Esophagus squamous epithelium (tissue), 5 donors: ENCODE measurements around the gene CSF1R. TPM values are rescaled to one million over a fixed set of nuclear protein-coding genes. Genes with fewer than 3 reads are reported as not detected.

Experiments used
- DNase-seq: peaks from one replicate; lab custom pipeline; 2025; lab: John Stamatoyannopoulos, UW
- H3K27ac ChIP-seq, 4 donors: fragments of 200-600 bp; sonication (generic); one replicate each; pipeline ENCODE4 v1.5.1; 2016 to 2019; ENCODE audit warnings: mild to moderate bottlenecking in 1 of 4
- H3K27me3 ChIP-seq, 4 donors: fragments of 200-600 bp; sonication (generic); 1 replicate in 3 of 4; 2 replicates in 1 of 4; pipeline versions ENCODE4 v1.5.1 to v1.6.0; 2017 to 2021; ENCODE audit warnings: antibody characterized with exemption in 1 of 4
- H3K36me3 ChIP-seq, 3 donors: fragments of 200-600 bp; sonication (generic); one replicate each; pipeline ENCODE4 v1.5.1; 2016 to 2019
- H3K4me1 ChIP-seq, 3 donors: fragments of 200-600 bp; sonication (generic); one replicate each; pipeline ENCODE4 v1.5.1; 2017 to 2019
- H3K4me3 ChIP-seq, 4 donors: fragments of 200-600 bp; sonication (generic); 1 replicate in 3 of 4; 2 replicates in 1 of 4; pipeline ENCODE4 v1.5.1; 2016 to 2019; ENCODE audit warnings: mild to moderate bottlenecking in 2 of 4, moderate library complexity in 1 of 4
- H3K9me3 ChIP-seq, 3 donors: fragments of 200-600 bp; sonication (generic); one replicate each; pipeline ENCODE4 v1.5.1; 2016 to 2019
- POLR2A ChIP-seq, 4 donors: fragments of 450-650 bp; IDR thresholded peaks; one replicate each; pipeline ENCODE4 v1.6.1; 2017; ENCODE audit warnings: antibody characterized with exemption in 4 of 4, mild to moderate bottlenecking in 4 of 4, moderate library complexity in 3 of 4
- WGBS, 2 donors: methylation state at CpG; one replicate each; pipeline ENCODE4 v1.1.5; 2018; 5-methylcytosine and 5-hydroxymethylcytosine counted together
- intact Hi-C: fragments of 100-400 bp; cut with DNase I; formaldehyde crosslinking; loops from one replicate; pipeline ENCODE4 v1.15.0; 2022
- total RNA-seq, 4 donors: library from RNA; depleted of rRNA; stranded (reverse); fragments of >200 nt; gene quantifications; one replicate each; pipeline ENCODE4 v1.1.0, GENCODE V29; 2016
- TF ChIP-seq, protein P1 (sequence below), 6 experiments: fragments of 450-650 bp in 4 of 6; fragments of 200-600 bp in 2 of 6; sonication (generic) in 2 of 6; IDR thresholded peaks; one replicate each; pipeline ENCODE4 v1.5.1; 2016 to 2019; ENCODE audit warnings: antibody characterized with exemption in 6 of 6, mild to moderate bottlenecking in 4 of 6, moderate library complexity in 4 of 6
- donor health status: DM: yes; HTN: yes; CAD: no.

The CSF1R gene
- total RNA-seq, 4 donors from 2014 or later: 4.3 to 38.7 (median 15.1) TPM

DNA sequence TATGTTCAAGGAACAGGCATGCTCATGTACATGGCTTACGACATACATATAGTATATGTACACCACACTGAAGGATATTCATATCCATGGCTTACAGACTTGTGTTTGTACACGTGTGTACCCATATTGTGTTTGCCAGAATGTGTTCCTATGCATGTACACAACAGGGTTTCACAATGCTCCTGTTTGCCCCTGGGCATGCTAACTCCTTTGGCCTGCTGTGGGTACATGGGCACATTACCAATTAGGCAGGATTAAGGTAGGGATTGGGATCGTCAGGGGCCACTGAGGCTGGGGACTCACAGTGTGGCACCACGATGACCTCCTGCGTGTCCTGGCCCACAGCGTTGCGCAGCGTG is 43.1 kb upstream of the CSF1R start:
- Histone ChIP-seq H3K4me1 (peaks cover 0 to 45% (median 16%) of the 10 kb centered on the region in 3 donors), H3K27ac (peak overlapping the region in 2 of 4 donors; percentile 10 to 32), H3K4me3 (peak overlapping the region in 3 of 4 donors; percentile 21 to 57 (median 23)), H3K9me3 (no peaks in the 10 kb centered on the region), H3K27me3 (no peaks in the 10 kb centered on the region), H3K36me3 (peaks cover 0 to 45% (median 0%) of the 10 kb centered on the region in 3 donors)
- WGBS, 2 donors: 42 to 48% methylated on average over 2 to 3 of the region's 8 CpGs
- intact Hi-C loops: no loop called here
- DNase-seq: no peak
- no peak for TF ChIP-seq POLR2A (IDR thresholded peaks at IDR 0.05)
- TF ChIP-seq, protein P1, sequence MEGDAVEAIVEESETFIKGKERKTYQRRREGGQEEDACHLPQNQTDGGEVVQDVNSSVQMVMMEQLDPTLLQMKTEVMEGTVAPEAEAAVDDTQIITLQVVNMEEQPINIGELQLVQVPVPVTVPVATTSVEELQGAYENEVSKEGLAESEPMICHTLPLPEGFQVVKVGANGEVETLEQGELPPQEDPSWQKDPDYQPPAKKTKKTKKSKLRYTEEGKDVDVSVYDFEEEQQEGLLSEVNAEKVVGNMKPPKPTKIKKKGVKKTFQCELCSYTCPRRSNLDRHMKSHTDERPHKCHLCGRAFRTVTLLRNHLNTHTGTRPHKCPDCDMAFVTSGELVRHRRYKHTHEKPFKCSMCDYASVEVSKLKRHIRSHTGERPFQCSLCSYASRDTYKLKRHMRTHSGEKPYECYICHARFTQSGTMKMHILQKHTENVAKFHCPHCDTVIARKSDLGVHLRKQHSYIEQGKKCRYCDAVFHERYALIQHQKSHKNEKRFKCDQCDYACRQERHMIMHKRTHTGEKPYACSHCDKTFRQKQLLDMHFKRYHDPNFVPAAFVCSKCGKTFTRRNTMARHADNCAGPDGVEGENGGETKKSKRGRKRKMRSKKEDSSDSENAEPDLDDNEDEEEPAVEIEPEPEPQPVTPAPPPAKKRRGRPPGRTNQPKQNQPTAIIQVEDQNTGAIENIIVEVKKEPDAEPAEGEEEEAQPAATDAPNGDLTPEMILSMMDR (IDR thresholded peaks at IDR 0.05): no peak

DNA sequence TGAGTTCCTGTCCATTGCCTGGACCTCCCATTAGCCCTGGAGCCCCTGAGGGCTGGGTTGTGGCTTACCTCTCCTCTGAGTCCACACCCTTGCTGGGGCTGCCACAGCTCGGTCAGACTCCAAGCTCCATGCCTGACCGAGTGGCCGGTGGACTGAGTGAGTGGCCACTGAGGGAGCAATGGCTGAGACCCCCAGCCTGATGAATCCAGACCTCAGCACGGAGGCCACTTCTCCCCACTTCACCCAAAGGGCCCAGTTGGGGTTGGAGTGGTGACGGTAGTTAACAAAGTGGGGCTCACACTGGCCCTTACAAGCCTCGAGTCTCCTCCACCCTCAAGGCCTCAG is 40.5 kb upstream of the CSF1R start:
- 67 to 75% methylated on average over 2 to 6 of the region's 6 CpGs for WGBS, 2 donors
- no peaks in the 10 kb centered on the region for H3K27me3 ChIP-seq
- H3K4me1 ChIP-seq: peaks cover 0 to 20% (median 11%) of the 10 kb centered on the region in 3 donors
- peak overlapping the region in 1 of 4 donors; percentile 17 for H3K27ac ChIP-seq
- TF ChIP-seq, protein P1 (IDR thresholded peaks at IDR 0.05): no peak
- no peak for TF ChIP-seq POLR2A (IDR thresholded peaks at IDR 0.05)
- intact Hi-C loops: no loop called here
- peaks cover 0 to 68% (median 0%) of the 10 kb centered on the region in 3 donors for H3K36me3 ChIP-seq
- H3K4me3 ChIP-seq: no peak overlapping the region
- no peaks in the 10 kb centered on the region for H3K9me3 ChIP-seq
- no peak for DNase-seq

DNA sequence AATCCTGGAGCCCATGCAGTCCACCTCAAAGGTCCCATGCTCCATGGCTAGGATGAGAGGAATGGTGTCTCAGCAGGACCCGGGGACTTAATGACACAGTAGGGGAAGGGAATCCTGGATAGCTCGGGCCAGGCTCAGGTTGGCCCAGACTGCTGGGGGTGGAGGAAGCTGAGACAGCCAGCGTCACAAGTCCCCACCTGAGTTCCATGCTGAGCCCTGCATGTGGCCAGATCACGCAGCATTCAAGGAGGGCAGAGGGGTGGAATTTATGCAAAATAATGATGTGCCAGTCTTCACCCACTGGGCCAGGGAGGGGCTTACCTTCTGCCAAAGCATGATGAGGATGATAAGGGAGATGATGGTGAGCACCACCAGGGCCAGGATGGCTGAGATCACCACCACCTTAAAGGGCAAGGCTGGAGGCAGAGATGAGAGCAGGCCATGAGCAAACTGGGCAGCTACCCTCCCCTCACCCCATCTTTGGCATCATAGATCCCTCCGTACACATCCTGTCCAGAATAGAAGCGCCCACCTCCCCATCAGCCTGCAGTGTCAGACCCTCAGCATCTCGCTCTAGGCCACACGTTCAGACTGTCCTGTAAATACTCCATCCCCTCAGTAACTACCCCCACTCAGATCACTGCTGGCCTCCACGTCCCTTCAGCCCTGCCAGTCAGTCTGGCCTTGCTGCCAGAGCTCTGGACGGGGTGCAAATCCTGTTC is 40.0 kb upstream of the CSF1R start:
- Histone ChIP-seq H3K9me3 (no peaks in the 10 kb centered on the region), H3K27me3 (no peaks in the 10 kb centered on the region), H3K27ac (peak overlapping the region in 1 of 4 donors; percentile 17), H3K4me1 (peaks cover 0 to 16% (median 11%) of the 10 kb centered on the region in 3 donors), H3K4me3 (no peak overlapping the region), H3K36me3 (peaks cover 0 to 72% (median 0%) of the 10 kb centered on the region in 3 donors)
- no peak for DNase-seq
- TF ChIP-seq, protein P1 (IDR thresholded peaks at IDR 0.05): no peak
- TF ChIP-seq POLR2A (IDR thresholded peaks at IDR 0.05): no peak
- intact Hi-C loops: no loop called here
- 83 to 88% methylated on average over 7 to 10 of the region's 10 CpGs for WGBS, 2 donors

DNA sequence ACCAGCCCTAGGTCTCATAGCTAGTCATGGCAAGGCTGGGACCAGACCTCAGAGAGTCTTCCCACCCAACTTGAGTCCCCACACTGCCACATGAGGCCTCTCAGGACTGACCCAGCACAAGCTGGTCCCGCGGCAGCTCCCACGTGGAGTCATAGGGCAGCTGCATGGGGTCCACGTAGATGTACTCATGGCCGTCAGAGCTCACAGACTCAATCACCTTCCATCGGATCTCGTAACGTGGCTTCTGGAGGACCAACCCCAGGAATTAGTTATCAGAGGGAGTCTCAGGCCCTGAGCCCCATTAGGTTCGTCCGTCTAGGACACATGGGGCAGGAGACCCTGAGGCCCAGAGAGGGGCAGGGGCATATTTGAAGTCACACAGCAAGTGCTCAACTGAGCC is 39.0 kb upstream of the CSF1R start:
- no peak for DNase-seq
- Histone ChIP-seq H3K4me3 (no peak overlapping the region), H3K27ac (no peak overlapping the region), H3K36me3 (peaks cover 0 to 81% (median 0%) of the 10 kb centered on the region in 3 donors), H3K27me3 (no peaks in the 10 kb centered on the region), H3K4me1 (peaks cover 0 to 13% (median 10%) of the 10 kb centered on the region in 3 donors), H3K9me3 (no peaks in the 10 kb centered on the region)
- TF ChIP-seq POLR2A (IDR thresholded peaks at IDR 0.05): no peak
- TF ChIP-seq, protein P1 (IDR thresholded peaks at IDR 0.05): no peak
- intact Hi-C loops: no loop called here
- 100% methylated on average over 5 of the region's 10 CpGs; no CpG with 5 or more reads in 1 of the 2 donors for WGBS, 2 donors

DNA sequence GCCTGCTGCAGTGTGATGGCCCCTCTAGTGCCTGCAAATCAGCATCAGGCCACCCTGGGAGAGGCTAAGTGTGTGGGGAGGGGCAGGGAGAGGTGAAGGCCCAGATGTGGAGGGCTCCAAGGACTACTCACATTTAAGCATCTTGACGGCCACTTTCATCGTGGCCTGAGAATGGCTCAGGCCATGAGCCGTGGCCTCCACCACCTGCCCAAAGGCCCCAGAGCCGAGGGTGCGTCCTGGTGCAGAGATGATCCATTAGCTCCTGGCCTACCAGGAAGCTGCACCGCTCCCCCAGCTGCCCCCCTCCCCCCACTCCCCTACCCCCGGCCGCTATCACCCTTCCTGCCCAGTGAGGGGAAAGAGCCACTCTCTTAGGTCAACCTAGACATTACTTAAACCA is 38.2 kb upstream of the CSF1R start:
- TF ChIP-seq POLR2A (IDR thresholded peaks at IDR 0.05): no peak
- TF ChIP-seq, protein P1 (IDR thresholded peaks at IDR 0.05): no peak
- H3K9me3 ChIP-seq: no peaks in the 10 kb centered on the region
- intact Hi-C loops: no loop called here
- DNase-seq: no peak
- H3K4me3 ChIP-seq: no peak overlapping the region
- no peaks in the 10 kb centered on the region for H3K27me3 ChIP-seq
- H3K4me1 ChIP-seq: peaks cover 0 to 5% (median 2%) of the 10 kb centered on the region in 3 donors
- H3K36me3 ChIP-seq: peaks cover 0 to 86% (median 0%) of the 10 kb centered on the region in 3 donors
- no peak overlapping the region for H3K27ac ChIP-seq
- 70 to 82% methylated on average over 2 to 6 of the region's 8 CpGs for WGBS, 2 donors
